ENCODE data around the gene OOSP4A.

- TF ChIP-seq CTCF (IDR thresholded peaks at IDR 0.05; ENCODE audit: low read depth, low read length) (no peak), EZH2phosphoT487 (IDR thresholded peaks at IDR 0.05; ENCODE audit: low read depth) (no peak)
Observed at GRCh38 chr11:59944720-59945119, 19.1 kb upstream of the OOSP4A start.
